Activated CD8-positive, alpha-beta memory T cell treated with anti-CD3 and anti-CD28 coated beads, Interleukin-2, amount 50 U/mL, for 48 hours (primary cell): Measurements from ENCODE around the gene KCNJ5.

Experiments used
- DNase-seq: peaks from one replicate; pipeline ENCODE4 v3.0.0-alpha.2; 2020

Gene KCNJ5

DNA sequence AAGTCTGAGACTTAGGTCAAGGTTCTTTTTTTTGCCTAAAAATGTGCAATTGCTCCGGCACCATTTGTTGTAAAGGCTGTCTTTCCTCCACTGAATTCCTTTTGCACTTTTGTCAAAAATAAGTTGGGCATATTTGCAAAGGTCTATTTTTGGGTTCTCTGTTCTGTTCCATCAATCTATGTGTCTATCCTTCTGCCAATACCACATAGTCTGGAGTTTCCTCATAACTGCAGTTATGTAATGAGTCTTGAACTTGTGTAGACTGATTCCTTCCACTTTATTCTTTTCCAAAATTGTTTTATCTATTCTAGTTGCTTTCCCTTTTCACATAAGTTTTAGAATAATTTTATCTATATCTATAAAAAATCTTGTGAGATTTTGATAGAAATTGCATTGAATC lies 6.7 kb downstream of the KCNJ5 start:
- DNase-seq, result no peak

DNA sequence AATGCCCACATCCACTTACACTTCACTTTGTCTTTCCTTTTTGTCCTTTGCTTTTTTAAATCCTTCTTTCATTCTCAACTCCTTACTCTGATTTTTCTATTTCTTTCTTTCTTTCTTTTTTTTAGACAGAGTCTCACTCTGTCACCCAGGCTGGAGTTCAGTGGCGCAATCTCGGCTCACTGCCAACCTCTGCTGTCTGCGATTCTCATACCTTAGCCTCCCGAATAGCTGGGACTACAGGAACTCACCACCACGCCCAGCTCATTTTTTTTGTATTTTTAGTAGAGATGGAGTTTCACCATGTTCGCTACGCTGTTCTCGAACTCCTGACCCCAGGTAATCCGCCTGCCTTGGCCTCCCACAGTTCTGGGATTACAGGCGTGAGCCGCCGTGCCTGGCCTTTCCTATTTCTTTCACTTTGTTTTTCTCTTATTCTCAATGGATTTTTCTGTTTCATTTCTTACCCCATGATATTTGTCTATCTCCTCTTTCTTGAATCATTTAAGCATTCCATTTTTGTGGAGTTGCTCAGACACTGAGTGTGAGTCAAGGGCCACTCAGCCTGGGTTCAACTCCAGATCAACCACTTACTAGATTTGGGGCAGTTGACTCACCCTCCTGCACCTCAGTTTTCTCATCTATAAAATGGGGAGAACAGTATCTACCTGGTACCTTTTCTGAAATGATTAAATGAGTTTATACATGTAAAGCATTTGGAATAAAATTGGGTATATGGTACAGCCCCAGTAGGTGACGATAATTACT lies 7.6 kb downstream of the KCNJ5 start:
- no peak for DNase-seq

DNA sequence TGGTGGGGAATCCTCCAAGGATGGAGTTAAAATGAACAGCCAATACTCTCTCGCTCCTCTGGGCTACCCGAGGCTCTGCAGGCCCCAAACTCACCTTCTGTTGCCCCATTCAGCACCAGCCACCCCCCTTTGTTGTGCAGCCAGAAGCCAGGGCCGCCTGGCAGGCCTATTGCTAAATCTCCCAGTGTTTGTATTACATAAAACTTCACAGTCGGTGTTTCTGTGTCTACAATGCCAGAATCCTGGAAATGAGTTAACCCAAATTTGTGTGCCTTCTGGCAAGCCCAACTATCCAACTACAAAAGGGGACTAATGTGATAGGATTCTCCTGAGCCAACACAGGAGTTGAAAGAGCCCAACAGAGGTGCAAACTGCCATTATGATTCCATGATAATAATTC lies 9.3 kb downstream of the KCNJ5 start:
- DNase-seq, result no peak

DNA sequence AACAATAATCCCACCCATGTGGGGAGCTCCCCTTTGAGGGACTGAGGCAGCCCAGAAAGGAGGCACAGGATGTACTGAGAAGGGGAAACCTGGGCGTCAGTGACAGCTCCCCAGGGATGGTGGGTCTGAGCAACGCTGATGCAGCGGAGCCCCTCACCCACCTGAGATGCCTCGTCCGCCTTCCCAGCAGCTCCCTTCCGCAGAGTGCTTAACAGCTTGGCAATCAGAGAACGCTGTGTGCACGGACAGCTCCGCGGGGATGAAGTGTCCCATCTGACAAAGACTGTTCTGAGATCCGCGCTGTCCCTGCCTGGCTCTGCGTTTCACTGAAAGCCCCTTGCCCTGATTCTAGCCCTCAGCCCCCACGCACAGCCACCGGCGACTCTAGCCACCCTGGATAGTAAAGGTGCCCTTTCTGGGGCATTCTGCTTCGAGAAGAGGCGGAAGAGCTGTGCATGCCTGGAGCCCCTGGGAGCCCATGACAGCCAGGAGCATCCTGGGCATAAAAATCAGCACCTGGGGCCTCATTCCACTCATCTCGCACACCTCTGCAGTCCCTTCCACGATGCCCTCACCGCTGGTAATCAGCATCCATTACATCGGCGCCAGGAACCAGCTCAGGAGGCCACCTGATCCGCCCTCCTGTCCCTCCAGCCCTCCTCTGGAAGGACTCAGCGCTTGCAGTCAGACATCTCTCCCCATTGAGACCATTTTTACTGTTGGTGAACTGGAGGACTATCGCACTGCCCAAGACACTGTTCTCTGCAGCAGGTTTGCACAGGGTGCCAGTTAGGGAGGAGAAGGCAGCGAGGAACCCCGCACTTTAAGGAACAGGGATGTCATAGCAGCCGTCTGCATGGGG lies 10.7 kb downstream of the KCNJ5 start:
- DNase-seq, result no peak

DNA sequence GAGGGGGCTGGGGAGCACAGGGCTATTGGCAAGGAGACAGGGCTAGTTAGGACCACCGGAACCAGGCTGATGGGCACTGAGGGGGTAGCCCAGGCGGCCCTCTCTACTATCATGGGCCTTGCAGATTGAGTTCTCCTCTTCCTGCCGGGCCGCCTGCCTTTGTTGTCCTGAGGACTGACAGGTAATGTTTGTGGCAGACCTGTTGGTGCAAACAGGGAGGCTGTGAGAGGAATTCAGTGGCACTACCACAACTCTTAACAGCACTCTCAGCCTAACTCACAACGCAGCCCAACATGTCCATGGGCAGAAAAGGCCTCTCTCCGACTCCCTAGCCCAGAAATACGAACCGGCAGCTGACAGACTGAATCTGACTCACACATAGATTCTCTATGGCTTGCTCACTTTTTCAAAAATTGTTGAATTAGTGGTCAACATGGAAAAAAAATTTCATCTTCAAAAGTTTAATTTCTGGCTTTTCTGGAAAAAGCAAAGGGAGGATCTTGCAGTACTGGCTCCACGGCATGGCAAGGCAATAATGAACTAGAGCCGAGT lies 11.4 kb downstream of the KCNJ5 start:
- no peak for DNase-seq

DNA sequence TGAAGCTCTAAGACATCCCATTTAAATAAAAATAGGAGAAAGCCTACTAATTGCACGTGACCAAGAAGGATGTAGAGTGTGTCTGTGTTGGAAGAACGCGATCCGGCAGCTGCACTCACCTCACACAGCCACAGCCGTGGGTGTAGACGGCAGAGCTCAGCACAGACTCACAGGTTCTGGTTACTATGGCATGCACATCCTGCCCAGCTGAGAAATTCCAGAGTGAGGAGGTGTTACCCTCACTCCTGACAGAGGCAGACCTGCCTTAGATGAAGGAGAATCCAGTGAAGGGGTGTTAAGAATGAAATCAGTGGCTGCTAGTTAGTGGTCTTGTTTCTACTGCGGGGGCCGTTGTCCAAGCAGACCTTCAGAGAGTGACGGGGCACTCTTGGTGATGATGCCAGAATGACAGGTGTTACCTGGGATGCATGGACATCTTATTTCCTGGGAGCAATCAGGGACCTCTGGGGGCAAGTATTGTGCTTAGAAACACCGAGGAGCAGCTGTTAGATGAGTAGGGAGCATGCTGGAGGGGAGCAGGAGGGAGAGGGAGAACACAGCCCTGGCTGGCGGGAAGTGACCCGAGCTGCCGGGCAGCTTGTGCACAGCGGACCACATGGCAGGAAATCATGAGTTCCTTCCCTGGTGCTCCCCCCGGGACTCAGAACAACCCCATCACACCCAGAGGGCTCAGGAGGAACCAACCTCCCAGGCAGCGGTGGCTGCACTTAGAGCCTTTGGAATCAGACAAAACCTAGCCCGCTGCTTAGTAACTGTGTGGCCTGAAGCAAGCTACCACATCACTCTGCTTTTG lies 12.3 kb downstream of the KCNJ5 start:
- DNase-seq, result no peak

DNA sequence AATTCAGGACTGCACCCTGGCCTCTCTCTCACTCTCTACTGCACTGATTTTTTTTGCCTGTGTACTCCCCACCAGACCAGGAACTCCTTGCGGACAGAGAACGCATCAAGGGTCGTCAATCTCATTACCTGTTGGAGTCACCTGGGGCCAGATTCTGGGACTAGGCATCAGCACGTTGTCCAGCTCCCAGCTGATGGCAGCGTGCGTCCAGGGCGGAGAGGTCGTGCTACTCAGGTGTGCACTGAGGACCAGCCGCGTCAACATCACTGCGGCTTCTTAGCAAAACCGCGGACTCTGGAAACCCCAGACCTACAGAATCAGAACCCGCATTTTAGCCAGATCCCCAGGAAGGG lies 13.1 kb downstream of the KCNJ5 start:
- no peak for DNase-seq

DNA sequence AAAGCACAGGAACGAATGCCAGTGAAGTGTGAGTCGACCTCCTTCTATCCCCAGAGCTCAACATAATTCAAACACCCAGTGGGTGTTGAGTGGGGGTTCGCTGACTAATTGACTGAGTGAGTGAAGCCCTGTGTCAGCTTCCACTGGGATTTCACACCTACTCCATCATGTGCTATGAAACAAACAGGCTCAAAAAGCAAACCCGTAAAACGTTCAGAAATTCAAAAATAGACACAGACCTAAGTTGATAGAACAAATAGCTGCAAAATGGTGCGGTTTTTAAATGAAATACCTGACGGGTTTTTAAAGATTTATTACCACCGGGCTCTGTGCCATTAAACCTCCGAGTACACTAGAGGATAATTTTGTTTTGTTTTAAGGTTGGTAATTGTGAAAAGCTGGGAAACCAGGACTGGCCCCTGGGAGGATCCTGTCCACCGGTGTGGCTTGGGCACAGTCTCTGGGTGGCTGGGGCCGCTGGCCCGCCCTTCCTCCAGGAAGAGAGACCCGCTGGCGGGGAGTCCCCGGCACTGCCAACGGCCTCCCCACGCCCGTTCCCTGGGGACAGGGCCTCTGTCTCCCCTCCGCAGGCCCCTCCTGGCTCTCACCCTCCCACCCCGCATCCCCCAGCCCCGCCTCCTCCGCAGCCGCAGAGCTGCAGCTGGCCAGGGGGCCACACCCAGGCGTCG lies 13.6 kb downstream of the KCNJ5 start:
- no peak for DNase-seq

DNA sequence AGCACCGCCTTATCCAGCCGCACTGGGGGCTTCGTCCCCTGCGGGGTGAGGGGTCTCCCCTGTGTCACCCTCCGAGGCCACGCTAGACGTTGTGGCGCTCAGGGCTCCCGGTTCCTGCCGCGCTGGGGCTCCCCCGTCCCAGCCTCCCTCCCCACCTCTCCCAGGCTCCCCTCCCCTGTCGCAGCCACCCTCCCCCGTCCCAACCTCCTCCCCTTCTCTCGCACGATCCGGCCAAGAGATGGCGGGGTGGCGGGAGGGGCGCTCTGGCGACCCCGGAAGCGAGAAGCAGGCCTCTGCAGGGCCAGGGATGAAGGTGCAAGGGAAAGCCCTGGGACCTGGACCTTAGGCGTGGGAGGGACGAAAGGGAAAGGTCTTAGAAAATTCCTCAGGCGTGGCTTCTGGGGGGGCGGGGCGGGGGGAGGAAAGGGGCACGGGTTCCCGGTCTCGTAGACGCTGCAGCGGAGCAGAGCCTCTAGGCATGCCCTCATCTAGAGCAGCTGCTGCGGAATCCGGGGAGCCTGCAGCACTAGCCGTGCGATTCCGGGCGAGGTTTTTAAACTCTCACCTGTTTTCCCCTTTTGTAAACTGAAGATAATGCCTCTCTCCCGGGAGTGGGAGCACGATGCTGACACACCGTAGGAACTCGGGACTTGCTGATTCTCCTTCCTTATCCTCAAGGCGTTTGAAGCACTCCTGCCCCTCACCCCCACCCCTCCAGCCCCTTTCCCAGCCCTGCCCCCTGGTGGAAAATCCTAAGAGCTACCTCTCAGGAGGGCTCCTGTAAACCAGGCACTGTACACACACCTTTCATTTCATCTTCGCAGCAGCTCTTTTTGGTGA lies 14.4 kb downstream of the KCNJ5 start:
- peak; percentile 66 for DNase-seq

DNA sequence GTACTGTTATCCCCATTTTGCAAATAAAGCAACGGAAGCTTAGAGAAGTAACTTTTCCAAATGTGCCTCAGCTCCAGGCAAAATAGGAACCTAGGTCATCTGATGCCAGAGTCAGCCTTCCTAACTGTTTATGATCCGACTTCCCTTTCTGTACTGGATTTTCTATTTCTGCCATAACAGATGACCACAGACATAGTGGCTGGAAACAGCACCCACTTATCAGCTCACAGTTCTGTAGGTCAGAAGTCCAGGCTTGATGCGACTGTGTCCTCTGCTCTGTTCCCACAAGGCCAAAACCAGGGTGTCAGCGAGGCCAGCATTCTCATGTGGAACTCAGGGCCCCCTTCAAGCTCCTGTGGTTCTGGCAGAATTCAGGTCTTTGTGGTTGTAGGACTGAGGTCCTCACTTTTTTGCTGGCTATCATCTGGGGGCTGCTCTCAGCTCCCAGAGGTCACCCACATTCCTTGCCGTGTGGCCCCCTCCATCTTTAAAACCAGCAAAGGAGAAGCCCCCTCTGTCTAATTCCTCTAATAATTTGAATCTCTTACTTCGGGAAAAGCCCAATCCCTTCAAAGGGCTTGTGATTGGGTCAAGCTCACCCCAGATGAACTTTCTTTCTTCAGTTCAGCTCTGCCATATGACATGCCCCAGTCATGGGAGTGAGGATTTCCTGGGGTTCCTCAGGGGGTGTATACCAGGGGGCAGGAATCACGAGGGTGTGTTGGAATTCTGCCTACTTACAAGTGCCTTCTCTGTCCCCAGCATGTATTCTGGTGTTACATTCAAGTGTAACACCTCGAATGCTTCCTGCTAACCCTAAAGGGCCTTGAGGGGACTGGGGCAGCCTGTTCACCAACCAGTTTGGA lies 15.3 kb downstream of the KCNJ5 start:
- DNase-seq, result no peak

DNA sequence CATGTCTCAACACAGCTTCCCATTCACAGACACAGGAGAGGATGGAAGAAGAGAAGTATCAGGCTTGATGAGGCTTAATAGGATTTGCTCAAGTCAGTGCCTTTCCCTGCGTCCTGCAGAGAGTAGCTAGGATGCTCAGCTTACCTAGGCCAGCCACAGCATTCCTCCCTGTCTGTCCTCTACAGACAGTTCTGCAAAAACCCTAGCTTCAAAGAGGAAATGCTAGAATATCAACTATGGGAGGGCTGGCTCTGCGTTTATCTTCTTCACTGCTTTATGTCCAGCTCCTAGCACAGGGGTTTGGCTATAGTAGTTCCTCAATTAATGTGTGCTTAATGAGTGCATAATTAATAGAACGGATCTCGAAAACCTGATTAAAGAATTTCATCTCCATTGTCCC lies 16.4 kb downstream of the KCNJ5 start:
- no peak for DNase-seq

DNA sequence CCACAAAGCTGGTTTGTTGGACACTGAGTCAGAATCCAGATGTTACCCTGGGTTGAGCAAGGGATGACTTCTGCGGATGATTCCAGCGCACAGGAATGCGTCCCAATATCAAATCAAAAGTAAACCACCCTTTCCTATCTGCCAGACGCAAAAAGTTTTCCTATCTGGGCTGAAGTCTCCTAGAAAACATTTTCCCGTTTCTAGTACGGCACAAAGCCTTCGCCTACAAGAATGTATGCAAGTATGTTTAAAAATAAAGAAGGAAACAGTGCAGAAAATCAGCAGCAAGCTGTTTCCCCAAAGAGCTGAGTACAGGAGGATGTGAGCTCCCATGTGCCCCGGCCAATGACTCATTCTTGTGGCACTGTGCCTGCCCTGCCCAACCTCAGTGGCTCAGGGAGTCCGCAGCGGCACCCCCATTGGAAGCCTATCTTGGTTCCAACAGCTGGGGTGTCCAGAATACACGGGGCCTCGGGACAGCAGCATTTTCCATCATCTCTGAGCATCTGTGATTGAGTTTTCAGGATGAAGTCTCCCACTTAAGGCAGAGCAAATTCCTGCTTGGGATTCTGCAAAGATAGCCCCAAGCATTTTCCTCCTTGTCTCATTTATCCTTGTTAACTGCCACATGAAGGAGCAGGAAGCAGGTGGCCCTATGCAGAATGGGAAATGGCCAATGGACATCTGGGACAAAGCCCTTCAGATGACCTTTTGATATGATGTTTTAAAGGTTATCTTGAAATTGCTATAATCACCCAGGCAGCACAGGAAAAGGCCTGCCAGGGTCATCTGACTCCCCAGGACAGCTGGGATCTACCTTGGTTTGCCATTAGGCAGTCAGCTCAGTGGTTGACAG lies 17.5 kb downstream of the KCNJ5 start:
- DNase-seq, result no peak

DNA sequence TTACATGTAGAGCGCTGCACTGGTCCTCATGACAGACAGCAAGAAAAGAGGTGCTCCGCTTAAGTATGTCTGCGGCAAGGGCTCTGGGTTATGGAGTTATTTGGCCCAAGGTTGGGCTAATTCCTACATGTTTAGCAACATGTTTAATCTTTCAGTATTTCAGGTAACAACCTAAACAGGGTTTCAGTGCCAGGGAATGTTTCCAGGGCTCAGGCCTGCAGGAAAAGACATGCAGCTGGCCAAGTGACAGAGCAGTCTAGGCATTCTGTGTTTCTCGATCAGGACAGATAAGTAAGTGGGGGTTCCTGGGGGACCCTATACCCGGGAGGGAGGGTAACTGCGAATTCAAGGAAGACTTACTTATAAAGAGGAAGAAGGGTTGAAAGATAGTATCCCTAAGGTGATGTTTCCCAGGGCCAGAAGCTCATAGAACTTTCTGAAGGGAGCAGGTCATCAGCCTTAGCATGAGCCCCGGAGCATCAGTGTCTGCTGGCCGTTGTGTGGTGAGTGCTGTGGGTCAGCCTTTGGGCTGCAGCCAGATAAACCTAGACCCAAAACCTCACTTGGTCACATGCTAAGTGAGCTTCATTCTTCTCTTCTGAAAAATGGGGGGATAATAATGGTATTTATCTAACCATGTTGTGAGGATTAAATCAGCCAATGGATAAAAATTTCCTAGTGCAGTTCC lies 18.4 kb downstream of the KCNJ5 start:
- DNase-seq, result no peak

DNA sequence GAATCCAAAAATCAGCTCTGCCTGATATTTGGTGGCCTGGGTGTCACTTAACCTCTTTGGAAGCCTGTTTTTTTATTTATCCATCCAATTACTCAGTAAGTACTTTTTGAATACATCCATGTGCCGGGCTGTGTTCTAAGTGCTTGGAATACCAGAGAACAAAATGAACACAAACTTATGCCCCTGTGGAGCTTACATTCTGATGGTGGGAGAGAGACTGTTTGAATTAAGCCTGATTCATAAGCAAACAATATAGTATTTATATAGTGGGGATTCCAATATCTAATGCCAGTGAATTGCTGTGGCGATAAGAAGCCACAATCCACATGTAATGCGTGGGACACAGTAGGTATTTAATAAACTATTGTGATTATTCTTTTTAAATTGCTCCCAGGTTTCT lies 19.4 kb downstream of the KCNJ5 start:
- DNase-seq, result no peak

DNA sequence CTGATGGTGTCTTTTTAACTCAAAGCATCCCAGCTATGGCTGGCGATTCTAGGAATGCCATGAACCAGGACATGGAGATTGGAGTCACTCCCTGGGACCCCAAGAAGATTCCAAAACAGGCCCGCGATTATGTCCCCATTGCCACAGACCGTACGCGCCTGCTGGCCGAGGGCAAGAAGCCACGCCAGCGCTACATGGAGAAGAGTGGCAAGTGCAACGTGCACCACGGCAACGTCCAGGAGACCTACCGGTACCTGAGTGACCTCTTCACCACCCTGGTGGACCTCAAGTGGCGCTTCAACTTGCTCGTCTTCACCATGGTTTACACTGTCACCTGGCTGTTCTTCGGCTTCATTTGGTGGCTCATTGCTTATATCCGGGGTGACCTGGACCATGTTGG lies 20.1 kb downstream of the KCNJ5 start:
- no peak for DNase-seq

DNA sequence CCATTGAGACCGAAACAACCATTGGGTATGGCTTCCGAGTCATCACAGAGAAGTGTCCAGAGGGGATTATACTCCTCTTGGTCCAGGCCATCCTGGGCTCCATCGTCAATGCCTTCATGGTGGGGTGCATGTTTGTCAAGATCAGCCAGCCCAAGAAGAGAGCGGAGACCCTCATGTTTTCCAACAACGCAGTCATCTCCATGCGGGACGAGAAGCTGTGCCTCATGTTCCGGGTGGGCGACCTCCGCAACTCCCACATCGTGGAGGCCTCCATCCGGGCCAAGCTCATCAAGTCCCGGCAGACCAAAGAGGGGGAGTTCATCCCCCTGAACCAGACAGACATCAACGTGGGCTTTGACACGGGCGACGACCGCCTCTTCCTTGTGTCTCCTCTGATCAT lies 20.5 kb downstream of the KCNJ5 start:
- DNase-seq, result no peak

DNA sequence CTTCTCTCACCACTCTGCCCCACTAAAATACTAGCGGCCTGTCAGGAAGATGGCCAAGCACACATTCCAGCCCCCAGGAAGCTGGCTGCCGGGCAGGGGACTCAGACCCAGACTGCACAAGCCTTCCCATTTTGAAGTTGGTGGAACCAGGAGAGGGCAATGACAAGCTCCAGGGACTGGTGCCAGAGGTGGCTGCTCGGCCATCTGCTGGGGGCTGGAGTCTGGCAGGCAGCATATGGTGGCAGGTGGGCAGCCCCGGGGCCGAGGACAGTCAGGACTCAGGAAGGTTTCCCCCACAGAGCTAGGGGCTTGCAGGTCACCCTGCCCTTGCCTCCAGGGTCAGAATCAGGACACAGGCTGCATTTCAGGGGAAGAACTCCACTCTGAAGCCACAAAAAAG lies 22.6 kb downstream of the KCNJ5 start:
- no peak for DNase-seq

DNA sequence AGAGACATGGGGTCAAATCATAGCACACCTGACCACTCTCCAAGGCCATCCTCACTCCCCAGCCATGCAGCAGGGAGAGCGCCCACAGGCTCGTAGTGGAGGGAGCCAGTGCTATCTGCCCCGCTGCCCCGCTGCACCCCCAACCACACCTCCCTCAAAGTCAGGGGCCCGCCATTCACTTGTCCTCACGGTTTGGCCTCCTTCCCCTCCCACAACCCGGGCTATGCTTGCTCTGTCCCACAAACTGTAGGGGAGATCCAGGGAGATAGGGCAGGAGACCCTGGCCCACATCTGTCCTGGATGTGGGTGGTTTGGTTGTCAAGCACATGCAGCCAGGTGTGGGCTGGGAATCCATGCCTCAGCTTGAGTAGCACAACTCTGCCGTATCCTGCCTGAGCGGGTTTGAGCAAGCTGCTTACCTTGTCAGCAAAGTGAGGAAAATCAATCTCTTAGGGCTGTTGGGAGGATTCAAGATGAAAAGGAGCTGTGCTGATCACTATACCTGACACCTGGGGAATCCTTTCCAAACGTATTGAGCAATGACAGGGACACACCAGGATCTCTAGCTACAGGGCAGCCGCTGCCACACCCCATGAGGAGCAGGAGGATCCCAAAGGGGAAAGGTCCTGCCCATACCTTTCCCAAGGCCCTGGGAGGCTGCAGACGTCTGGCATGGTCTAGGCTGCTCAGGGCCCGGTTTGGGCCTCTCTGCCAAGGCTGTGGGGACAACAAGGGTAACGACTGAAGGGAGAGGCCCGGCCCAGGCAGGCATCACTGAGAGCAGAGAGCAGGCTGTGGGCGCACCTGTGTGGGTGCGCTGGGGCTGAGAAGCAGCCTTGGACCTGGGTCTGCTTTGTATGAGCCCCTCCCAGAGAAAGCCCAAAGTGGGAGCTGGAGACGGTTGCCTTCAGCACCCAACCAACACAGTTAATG lies 23.3 kb downstream of the KCNJ5 start:
- DNase-seq, result no peak
